Astrocyte of the cerebellum (primary cell): ENCODE results near the gene OPHN1.

Experiments used
- DNase-seq: peaks from one replicate; pipeline ENCODE4 v3.0.0-alpha.2; 2011; ENCODE audit warnings: low read depth
- H3K4me3 ChIP-seq: 2 replicates; pipeline ENCODE4 v1.5.1; 2011; ENCODE audit warnings: mild to moderate bottlenecking, low read depth, low read length, moderate library complexity
- CTCF ChIP-seq: IDR thresholded peaks from 2 replicates; pipeline ENCODE4 v1.5.1; 2012; ENCODE audit warnings: low read length, low read depth, moderate library complexity, mild to moderate bottlenecking; ENCODE audit errors: missing control alignments
- in situ Hi-C: cut with HindIII; loops from 2 replicates; pipeline ENCODE4 v1.10.0; 2017; ENCODE audit warnings: low sequenced_read_pairs

OPHN1 gene

DNA sequence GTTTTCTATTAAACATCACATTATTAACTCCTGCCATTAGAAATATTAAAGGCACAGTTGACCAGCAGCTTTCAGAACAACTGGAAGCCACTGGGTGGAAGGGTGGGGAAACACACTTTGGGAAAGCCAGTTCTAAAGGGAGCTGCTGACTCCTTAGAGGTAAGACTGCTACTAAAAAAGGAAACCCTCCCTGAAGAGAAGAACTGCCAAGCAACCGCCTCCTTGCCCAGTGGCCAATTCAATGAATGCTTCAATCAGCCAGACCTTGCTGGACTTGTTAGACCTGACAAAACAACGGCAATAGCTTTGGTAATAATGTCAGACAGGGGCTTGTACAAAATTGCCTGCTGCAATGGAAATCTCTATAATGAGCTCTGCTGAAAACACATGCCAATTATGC is 15.6 kb downstream of the OPHN1 start:
- in situ Hi-C loops = loop anchor here (5.0 kb wide), 1 partner anchor 35 kb away; no protein-coding TSS in a partner anchor
- no peak for DNase-seq
- TF ChIP-seq CTCF = no peak
- no peak overlapping the region for H3K4me3 ChIP-seq

DNA sequence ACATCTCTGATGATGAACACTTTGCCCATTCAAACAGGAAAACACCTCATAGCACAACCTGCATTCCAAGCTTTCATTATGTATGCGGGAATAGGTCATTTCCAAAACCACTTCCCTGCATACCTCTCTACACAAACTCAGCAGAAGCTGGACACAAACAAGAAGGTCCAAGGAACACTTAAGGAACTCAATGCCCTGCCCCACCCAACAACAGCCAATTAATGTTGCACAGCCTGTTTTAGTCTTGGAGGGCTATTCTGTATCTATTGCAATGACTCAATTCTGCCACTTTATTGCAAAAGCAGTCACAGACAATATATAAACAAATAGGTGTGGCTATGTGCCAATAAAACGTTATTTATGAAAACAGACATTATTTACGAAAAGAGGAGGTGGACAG is 16.7 kb downstream of the OPHN1 start:
- TF ChIP-seq CTCF = no peak
- peak; percentile 40 for DNase-seq
- no peak overlapping the region for H3K4me3 ChIP-seq
- in situ Hi-C loops = loop anchor here (5.0 kb wide), 1 partner anchor 34 kb away; no protein-coding TSS in a partner anchor

GRCh38 chrX:68415316-68415715 is 18.0 kb downstream of the OPHN1 start:
- in situ Hi-C loops = loop anchor here (5.0 kb wide), 1 partner anchor 33 kb away; no protein-coding TSS in a partner anchor
- DNase-seq = peak; percentile 75
- no peak overlapping the region for H3K4me3 ChIP-seq
- no peak for TF ChIP-seq CTCF

GRCh38 chrX:68413254-68413653 is 20.0 kb downstream of the OPHN1 start:
- H3K4me3 ChIP-seq = no peak overlapping the region
- TF ChIP-seq CTCF = no peak
- DNase-seq = no peak
- in situ Hi-C loops = no loop called here

GRCh38 chrX:68411729-68412128 is 21.6 kb downstream of the OPHN1 start:
- no peak overlapping the region for H3K4me3 ChIP-seq
- no peak for DNase-seq
- in situ Hi-C loops = no loop called here
- no peak for TF ChIP-seq CTCF

- TF ChIP-seq CTCF = no peak
- in situ Hi-C loops = no loop called here
- no peak for DNase-seq
These were observed 24.1 kb downstream of the OPHN1 start for GRCh38 chrX:68409194-68409593.

DNA sequence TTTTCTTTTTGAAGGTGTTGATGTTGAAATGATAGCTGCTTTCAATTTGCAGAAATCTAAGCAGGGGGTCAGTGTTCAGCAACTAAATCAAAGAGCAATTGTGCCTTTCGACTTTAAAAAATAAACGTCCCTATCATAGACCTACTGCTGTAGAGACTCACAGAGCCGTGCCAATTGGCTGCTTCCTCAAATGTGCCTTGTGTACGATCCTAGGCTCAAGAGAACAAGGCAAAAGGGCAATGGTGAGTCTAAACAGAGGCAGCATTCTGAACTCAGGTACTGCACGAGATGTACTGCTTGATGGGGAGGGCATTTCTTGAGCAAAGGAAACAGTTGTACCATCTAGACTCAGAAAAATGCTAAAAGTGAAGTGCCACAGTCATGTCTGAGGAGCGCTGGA is 29.8 kb downstream of the OPHN1 start:
- no peak overlapping the region for H3K4me3 ChIP-seq
- no peak for TF ChIP-seq CTCF
- in situ Hi-C loops = no loop called here
- no peak for DNase-seq

More at GRCh38 chrX:68409194-68409593, 24.1 kb downstream of the OPHN1 start:
- no peak overlapping the region for H3K4me3 ChIP-seq
